Neutrophil (primary cell): ENCODE measurements around the gene KIF2C.

Experiments
- H3K27ac ChIP-seq: fragments of 200-600 bp; sonication (generic); 2 replicates; pipeline ENCODE4 v1.5.1; 2016; ENCODE audit warnings: mild to moderate bottlenecking, moderate library complexity
- H3K27me3 ChIP-seq: fragments of 200-600 bp; sonication (generic); 2 replicates; pipeline ENCODE4 v1.6.0; 2016; ENCODE audit warnings: mild to moderate bottlenecking
- H3K36me3 ChIP-seq: fragments of 200-600 bp; sonication (generic); 2 replicates; pipeline ENCODE4 v1.5.1; 2017
- H3K4me1 ChIP-seq, 2 experiments: fragments of 200-600 bp in 1 of 2; sonication (generic) in 1 of 2; 1 replicate in 1 of 2; 2 replicates in 1 of 2; pipeline versions ENCODE4 v1.5.1 to v1.6.1; 2013 to 2016; ENCODE audit warnings: low read depth in 1 of 2, low read length in 1 of 2, mild to moderate bottlenecking in 1 of 2, moderate library complexity in 1 of 2; ENCODE audit not compliant: control insufficient read depth in 1 of 2, insufficient read depth in 1 of 2
- H3K4me3 ChIP-seq, 2 experiments: fragments of 200-600 bp in 1 of 2; sonication (generic) in 1 of 2; 1 replicate in 1 of 2; 2 replicates in 1 of 2; pipeline ENCODE4 v1.5.1; 2013 to 2016; ENCODE audit warnings: low read depth in 1 of 2, low read length in 1 of 2, mild to moderate bottlenecking in 1 of 2, moderate library complexity in 1 of 2
- H3K9me3 ChIP-seq: fragments of 200-600 bp; sonication (generic); 2 replicates; pipeline ENCODE4 v1.5.1; 2016
- CTCF ChIP-seq: fragments of 200-600 bp; sonication (generic); IDR thresholded peaks from 2 replicates; pipeline ENCODE4 v1.5.1; 2016; ENCODE audit warnings: antibody characterized with exemption

The KIF2C gene

GRCh38 chr1:44798481-44799365 is 59.1 kb downstream of the KIF2C start:
- no peak for TF ChIP-seq CTCF
- Histone ChIP-seq H3K27me3 (no peaks in the 10 kb centered on the region), H3K36me3 (peaks cover 20% of the 10 kb centered on the region), H3K4me3 (peak overlapping the region; percentile 82 to 98), H3K27ac (peak overlapping the region; percentile 95), H3K9me3 (no peaks in the 10 kb centered on the region), H3K4me1 (peaks cover 36 to 38% of the 10 kb centered on the region in 2 experiments)

- peak; percentile 90 for TF ChIP-seq CTCF
- Histone ChIP-seq H3K27me3 (no peaks in the 10 kb centered on the region), H3K4me1 (peaks cover 36 to 41% of the 10 kb centered on the region in 2 experiments), H3K4me3 (peak within 1 kb of the TSS; percentile 82 to 98), H3K9me3 (no peaks in the 10 kb centered on the region), H3K36me3 (peaks cover 32% of the 10 kb centered on the region), H3K27ac (peak within 1 kb of the TSS; percentile 95)
These were observed 60.3 kb downstream of the KIF2C start, which contains the start of gene PLK3 for GRCh38 chr1:44799770-44800584. Gene PLK3 (plus strand): TSS chr1:44800377. CDS start chr1:44800464, 87 bp downstream.

DNA sequence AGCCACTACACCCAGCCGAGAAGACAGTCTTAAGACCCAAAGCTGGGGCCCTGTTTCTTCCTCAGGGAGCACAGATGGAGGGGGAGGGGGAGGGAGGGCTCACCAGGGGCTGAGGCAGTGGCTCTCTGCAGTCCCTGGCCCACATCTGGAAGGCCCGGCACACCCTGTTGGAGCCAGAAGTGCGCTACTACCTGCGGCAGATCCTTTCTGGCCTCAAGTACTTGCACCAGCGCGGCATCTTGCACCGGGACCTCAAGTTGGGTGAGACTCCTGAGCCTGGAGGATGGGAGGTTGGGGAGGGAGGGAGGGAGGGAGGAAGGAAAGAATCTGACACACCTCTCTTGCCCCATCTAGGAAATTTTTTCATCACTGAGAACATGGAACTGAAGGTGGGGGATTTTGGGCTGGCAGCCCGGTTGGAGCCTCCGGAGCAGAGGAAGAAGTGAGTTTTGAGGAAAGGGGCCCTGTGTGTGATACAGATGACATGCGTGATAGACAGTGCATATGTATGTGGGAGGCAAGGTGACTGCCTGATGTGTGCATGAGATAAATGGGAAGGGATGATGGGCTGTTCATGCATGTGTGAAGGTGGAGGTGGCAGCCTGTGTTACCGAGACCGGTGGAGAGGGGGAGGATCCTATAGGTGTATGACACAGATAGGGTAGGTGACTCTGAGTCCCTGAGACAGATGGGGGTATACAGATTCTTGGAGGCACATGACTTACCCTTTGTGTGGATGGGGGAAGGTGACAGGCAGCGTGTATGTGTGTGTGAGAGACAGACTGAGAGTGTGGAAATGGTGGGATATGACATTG is 62.1 kb downstream of the KIF2C start:
- no peak for TF ChIP-seq CTCF
- Histone ChIP-seq H3K27ac (peak overlapping the region; percentile 63), H3K36me3 (peaks cover 49% of the 10 kb centered on the region), H3K4me3 (peak overlapping the region; percentile 82 to 98), H3K4me1 (peaks cover 48 to 53% of the 10 kb centered on the region in 2 experiments), H3K27me3 (no peaks in the 10 kb centered on the region), H3K9me3 (no peaks in the 10 kb centered on the region)

DNA sequence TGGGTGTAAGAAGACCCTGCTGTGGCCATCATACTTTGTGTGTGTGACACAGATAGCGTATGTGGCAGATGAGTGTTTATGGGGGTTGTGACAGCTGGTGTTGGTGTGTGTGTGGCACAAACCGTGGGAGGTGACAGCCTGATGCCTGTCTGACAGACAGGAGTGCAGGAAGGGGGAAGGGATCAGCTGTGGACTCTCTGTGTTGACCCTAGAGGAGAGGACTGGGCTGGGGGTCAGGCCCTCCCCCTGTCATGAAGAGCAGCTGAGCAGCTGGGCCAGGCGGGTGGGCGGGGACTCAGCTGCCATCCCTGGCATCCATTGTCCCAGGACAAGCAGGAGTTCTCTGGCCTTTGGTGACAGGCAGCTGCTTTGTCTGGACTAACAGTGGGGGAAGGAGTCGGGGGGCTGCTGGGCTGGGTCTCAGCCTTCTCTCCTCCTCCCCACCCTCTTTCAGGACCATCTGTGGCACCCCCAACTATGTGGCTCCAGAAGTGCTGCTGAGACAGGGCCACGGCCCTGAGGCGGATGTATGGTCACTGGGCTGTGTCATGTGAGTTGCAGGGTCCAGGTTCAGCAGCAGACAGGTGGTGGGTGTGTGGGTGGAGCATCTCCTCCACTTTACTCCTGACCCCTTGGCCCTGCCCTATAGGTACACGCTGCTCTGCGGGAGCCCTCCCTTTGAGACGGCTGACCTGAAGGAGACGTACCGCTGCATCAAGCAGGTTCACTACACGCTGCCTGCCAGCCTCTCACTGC is 62.8 kb downstream of the KIF2C start:
- H3K4me3 ChIP-seq = peak overlapping the region; percentile 82 to 98
- H3K4me1 ChIP-seq = peaks cover 55 to 60% of the 10 kb centered on the region in 2 experiments
- no peaks in the 10 kb centered on the region for H3K9me3 ChIP-seq

More for the DNA sequence above, 62.8 kb downstream of the KIF2C start:
- Histone ChIP-seq H3K36me3 (peaks cover 54% of the 10 kb centered on the region), H3K27ac (peak overlapping the region; percentile 63), H3K27me3 (no peaks in the 10 kb centered on the region)
- TF ChIP-seq CTCF = no peak
